Stimulated activated CD4-positive, alpha-beta T cell treated with anti-CD3 and anti-CD28 coated beads, Interleukin-15, amount 100 ng/mL, for 1 hour (primary cell): ENCODE results near the gene TXN.
"Not testable (repeated sequence)": the region's sequence is repeated elsewhere in the genome, so short reads cannot be mapped to it uniquely, and the experiment has no call there.

Source experiments
- DNase-seq, 2 donors: peaks; one replicate each; pipeline ENCODE4 v3.0.0-alpha.2; 2020; ENCODE audit warnings: low read depth in 1 of 2, low spot score in 1 of 2

Gene TXN

DNA sequence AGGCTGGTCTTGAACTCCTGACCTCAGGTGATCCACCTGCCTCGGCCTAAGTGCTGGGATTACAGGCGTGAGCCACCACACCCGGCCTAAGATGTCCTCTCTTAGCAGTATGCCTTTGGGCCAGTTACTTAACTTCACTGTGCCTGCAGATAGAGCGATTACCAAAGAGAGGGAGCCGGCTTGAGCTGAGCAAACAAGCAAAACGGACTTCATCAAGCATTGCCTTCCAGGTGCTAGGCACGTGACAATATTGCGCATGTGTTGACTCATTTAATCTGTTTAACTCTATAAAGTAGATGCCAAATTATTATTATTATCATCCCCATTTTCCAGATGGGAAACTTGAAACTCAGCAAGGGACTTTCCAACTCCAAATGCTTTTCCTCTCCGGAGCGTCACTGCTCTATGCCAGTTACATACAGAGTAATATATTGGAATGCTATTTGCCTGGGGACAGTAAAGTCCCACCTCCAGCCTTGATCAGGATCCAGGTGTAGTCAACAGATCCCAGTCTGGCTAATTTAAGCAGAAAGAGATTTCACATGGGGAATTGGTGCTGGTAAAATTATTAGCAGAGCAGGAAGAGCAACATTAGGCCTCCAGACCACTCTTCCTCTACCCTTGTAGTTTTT lies 42.8 kb downstream of the TXN start:
- DNase-seq: no peak

DNA sequence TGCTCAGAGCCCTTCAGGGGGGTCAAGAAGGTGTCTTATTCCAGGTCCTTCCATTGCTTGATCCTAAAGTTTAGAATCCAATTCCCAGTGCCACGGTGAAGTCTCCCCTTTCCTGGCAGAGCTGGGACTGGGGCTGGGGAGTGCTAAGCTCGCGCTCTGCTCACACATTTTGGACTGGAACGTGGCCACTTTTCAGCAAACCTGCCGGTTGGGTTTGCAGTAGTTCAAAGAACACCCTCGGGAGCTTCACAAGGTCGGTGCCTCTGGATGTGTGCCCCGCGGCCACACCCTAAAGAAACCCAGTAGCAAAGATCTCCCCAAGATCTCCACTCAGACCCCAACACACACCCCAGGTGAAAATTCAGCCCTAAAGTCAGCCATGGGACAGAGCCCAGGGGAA lies 48.3 kb downstream of the TXN start, which contains the start of gene C9orf152:
Gene C9orf152 (minus strand): TSS at position 129 of the 400 bp plus-strand sequence. CDS start 580 bp downstream, outside the sequence.
- no peak for DNase-seq

DNA sequence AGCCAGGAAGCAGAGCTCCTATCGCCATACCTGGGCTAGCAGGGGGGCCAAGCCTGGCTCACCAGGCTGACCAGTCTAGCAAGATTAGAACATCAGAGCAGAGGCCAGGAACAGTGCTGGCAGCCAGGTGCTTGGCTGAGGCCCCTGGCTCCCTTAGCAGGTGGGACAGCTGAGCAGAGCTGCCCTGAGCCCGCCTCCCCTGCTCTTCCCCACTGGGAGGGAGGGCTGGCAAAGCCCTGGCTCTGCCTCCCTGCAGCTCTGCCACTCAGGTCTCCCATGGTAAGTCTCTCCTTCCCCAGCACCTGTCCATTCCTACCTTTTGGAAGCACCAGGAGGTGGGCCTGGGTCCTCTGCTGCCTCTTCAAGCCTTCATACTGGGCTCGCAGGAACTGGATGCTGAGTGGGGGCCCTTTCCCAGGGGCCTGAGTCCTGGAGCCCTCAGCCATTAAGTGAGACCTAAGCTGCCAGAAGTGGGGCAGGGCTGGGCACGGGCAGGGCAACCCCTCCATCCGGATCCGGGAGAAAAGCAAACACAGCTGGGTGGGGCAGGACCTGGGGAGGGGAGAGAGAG lies 49.2 kb downstream of the TXN start:
- DNase-seq: no peak

DNA sequence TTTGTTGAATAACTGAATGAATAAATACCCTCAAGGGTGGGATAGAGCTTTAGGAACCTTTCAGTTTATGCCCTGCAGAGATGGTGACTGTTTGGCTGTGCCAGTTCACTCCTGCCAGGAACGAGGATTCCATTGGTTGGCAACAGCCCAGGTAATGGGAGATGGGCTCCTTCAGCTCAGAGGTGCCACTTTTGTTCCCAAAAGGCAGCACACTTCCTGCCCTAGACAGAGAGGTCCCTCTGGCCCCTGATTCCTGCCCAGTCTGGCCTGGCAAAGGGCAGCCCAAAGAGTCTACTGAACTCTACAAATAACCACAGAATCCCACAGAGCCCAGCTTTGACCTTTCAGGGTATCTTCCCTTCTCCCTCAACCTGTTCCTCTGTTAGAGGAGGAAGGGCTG lies 49.9 kb downstream of the TXN start:
- no peak for DNase-seq

DNA sequence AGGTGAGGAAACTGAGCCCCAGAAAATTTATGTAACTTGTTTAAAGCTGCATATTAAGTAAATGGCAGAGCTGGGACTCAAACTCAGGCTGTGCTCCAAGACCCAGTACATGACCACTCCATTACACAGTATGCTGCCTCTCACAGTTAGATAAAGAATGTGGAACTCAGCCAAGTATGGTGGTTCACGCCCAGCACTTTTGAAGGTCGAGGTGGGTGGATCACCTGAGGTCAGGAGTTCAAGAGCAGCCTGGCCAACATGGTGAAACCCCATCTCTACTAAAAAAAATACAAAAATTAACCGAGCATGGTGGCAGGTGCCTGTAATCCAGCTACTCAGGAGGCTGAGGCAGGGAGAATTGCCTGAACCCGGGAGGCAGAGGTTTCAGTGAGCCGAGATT lies 50.7 kb downstream of the TXN start:
- not testable (repeated sequence) for DNase-seq

DNA sequence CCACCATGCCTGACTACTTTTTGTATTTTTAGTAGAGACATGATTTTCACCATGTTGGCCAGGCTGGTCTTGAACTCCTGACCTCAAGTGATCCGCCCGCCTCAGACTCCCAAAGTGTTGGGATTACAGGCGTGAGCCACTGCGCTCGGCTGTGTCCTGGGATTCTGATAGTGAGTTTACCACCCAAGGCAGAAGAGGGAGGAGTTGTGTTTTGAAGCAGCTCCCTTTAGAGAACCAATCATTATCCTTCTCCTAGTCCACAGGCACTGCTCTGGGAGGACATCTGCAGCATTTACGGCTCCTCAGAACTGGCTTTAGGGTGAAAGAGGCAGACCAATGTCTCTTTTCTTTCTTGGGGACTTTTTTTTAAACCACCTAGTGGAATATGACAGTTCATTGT lies 54.1 kb downstream of the TXN start:
- no peak for DNase-seq

DNA sequence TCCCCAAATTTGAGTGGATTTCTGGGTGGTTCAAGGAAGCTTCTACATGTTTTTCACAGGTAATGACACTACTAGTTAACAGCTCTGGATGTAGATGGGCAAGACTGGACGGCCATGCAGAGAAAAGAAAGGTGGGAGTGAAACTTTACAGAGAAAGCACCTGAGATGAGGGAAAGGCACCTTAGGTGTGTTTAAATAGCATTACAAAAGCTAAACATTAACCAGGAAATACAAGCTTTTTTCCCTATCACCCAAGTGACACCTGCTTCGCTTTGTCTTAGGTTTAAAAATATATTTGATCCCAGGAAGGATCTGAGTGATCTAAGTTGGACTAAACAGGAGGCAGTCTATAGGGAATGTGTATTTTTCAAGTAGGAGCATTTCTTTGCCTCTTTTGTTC lies 56.7 kb downstream of the TXN start:
- no peak for DNase-seq

DNA sequence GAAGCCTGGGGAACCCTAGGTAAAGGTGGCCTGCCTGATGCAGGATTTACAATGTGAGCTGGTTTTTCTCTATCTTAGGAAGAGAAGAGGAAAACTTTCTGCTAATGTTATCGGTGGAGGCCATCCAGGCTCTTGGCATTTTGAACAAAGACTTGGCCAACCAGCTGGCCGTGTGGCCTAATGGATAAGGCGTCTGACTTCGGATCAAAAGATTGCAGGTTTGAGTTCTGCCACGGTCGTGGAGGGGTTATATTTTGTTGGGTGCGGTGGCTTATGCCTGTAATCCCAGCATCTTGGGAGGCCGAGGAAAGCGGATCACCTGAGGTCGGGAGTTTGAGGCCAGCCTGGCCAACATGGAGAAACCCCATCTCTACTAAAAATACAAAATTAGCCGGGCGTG lies 58.0 kb downstream of the TXN start:
- no peak for DNase-seq

DNA sequence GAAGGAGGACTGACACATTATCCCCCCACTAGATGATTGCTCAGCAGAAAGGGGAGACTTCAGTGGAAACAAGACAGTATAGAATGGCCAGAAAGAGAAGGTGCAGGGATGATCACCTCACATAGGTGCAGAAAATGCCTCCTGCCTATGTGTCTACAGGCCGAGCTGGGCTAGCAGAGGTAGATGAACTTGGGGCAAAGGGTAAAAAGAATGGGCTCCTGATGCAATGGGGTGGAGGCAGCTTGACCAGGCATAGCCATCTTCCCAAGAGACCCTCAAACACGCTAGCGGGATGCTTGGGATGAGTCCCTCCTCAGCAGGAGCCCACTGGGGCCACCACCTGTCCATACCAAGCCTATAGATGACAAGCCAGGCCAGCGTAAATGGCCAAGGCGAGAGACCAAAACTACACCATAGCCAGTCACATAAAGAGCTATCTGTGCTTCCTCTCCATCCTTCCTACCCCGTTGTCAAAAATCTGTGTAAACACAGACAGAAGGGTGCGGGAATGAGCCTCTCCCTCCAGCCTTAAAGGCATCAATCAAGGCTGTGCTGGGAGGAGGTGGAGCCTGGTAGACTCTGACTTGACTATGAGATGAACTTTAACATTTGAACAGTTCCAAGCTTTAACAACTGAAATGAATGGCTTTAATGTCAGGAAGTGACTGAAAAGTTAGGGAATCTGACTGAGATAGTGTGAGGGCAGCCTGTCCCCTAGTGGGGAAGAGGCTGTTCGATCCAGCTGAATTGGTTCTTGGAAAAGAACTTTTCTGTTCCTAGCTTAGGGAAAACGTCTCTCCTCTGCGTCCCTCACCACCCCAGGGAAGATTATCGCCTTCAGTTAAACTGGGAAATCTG lies 58.7 kb downstream of the TXN start:
- no peak for DNase-seq

DNA sequence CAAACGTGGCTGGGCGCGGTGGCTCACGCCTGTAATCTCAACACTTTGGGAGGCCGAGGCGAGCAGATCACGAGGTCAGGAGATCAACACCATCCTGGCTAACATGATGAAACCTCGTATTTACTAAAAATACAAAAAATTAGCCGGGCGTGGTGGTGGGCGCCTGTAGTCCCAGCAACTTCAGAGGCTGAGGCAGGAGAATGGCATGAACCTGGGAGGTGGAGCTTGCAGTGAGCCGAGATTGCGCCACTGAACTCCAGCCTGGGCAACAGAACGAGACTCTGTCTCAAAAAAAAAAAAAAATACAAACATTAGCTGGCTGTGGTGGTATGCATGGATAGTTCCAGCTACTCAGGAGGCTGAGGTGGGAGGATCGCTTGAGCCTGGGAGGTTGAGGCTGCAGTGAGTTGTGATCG lies 60.2 kb downstream of the TXN start:
- not testable (repeated sequence) for DNase-seq
